NCI-H82 treated with DMSO at 0.1 percent for 48 hours (cell line): ENCODE measurements around the gene NR1I2.

ENCODE experiments used
- DNase-seq: peaks from one replicate; lab custom pipeline; 2025; ENCODE audit not compliant: unreplicated experiment; lab: John Stamatoyannopoulos, UW

Gene NR1I2

GRCh38 chr3:119778811-119779210, 3.1 kb upstream of the NR1I2 start:
- no peak for DNase-seq

DNA sequence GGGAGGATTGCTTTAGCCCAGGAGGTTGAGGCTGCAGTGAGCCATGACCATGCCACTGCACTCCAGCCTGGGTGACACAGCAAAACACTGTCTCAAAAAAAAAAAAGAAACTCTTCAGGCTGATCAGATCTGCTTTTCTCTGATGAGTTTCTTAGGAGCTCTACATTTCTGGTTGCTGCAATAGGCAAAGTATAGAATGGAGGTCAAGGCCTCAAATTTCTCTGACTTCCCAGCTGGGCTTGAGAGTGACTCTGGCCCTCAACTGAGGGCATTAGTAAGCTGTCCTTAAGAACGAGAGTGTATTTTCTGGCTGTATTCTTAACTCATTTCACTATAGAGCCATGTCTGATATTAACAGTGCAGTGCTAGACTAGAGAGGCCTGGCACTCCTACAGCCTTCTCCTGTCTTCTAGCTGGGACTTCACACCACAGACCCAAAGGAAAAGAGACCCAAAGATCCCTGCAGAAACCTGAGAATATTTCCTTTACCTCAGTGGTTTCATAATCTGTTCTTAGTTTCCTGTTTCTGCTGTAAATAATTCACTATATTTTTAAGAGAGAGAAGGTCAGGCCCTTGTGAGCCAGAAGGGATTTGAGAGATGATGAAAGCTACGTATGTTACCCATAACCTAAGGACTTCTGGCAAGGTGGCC, 2.0 kb upstream of the NR1I2 start:
- DNase-seq, result no peak

DNA sequence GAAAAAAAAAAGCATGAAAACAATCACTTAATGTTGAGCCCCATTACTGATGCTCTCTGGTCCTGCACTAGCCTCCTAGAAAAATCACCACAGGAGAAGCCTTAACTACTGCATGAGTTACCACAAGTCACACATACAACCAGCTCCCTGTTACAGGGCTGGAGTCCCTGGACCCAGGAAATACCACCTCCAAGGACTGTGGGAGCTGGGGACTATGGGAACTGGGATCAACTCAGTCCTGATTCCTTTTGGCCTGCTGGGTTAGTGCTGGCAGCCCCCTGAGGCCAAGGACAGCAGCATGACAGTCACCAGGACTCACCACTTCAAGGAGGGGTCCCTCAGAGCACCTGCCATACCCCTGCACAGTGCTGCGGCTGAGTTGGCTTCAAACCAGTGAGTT, 559 bp downstream of the NR1I2 start:
- DNase-seq, result no peak

- DNase-seq, result no peak
These were observed 1.4 kb downstream of the NR1I2 start for GRCh38 chr3:119783255-119783654.

DNA sequence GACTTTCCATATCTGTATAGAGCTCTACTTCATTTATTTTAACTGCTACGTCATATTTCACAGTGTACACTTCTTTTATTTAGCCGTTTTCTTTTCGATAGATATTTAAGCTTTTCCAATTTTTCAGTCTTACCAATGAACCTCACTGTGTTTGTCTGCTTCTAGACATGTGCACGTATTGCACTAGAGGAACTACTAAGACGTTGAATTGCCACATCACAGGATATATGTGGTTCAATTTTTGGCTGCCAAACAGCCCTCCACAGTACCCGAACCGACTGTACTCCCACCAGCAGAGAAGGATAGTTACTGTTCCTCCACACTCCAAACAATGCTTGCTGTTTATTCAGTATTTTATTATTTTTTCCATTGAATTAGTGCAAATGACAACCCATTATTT, 2.0 kb downstream of the NR1I2 start:
- DNase-seq, result no peak

DNA sequence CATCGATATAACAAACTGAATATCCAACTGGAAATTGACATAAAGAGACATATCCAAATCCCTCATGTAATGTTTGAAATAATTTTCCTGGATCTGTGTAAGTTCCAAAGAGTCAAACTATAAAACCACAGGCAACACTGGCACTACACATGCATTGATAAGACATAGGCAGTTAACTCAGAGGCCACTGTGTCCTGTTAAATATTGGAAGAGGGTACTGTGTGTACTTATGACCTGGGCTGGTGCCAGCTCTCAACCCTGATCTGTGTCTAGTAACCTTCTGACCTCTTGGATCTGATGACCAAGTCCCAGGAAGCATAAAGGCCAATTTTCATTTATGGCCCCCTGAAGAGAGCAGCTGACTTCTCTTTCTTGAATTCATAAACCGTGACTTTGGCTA, 4.5 kb downstream of the NR1I2 start:
- DNase-seq, result no peak

DNA sequence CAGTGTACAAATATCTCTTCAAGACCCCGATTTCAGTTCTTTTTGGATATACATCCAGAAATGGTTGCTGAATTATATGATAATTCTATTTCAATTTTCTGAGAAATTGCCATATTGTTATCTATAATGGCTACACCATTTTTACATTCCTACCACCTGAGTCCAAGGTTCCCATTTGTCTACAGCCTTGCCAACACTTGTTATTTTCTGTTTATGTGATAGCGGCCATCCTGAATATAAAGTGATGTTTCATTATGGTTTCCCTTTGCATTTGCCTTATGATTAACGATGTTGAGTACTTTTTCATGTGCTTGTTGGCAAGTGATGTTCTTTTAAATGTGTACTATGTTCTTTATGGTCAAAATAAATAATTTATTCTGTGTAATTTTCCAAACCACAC, 8.5 kb downstream of the NR1I2 start:
- DNase-seq, result no peak

- no peak for DNase-seq
These were observed 10.4 kb downstream of the NR1I2 start for GRCh38 chr3:119792270-119792669.

GRCh38 chr3:119794401-119794800, 12.5 kb downstream of the NR1I2 start:
- no peak for DNase-seq

DNA sequence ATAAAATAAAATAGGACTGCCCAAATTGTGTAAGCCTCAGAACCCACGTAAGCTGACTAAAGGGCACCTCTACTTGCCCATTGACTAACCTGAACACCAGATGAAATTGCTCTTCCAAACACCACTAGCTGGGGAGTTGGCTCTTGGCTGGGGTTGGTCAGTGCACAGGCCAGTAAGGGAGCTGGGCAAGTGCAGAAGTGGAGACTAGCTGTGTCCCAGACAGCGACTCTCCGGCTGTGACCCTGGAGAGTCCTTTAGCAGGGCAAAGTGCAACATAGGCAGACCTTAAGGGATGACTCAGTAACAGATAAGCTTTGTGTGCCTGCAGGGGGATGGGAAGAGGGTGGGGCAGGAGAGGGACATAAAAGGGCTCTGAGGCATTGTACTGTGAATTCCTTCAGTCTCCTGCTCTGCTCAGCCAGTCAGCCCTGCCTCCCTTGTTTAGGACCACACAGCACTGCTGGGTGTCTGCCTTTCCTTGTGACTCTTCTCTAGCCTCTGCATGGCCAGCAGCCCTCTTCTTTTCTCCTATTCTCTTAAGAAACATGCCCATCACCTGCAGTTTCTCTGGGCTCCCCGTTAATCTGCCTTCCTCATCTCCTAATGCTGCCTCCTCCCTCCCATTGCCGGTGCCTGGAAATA, 13.2 kb downstream of the NR1I2 start:
- DNase-seq, result no peak

- no peak for DNase-seq
These were observed 13.9 kb downstream of the NR1I2 start for GRCh38 chr3:119795849-119796248.

GRCh38 chr3:119796368-119796767, 14.5 kb downstream of the NR1I2 start:
- no peak for DNase-seq

- no peak for DNase-seq
These were observed 14.9 kb downstream of the NR1I2 start for GRCh38 chr3:119796785-119797184.

- no peak for DNase-seq
These were observed 18.9 kb downstream of the NR1I2 start for GRCh38 chr3:119800844-119801243.

GRCh38 chr3:119808244-119808643, 26.3 kb downstream of the NR1I2 start:
- no peak for DNase-seq

- DNase-seq, result no peak
These were observed 26.9 kb downstream of the NR1I2 start for GRCh38 chr3:119808843-119809242.

DNA sequence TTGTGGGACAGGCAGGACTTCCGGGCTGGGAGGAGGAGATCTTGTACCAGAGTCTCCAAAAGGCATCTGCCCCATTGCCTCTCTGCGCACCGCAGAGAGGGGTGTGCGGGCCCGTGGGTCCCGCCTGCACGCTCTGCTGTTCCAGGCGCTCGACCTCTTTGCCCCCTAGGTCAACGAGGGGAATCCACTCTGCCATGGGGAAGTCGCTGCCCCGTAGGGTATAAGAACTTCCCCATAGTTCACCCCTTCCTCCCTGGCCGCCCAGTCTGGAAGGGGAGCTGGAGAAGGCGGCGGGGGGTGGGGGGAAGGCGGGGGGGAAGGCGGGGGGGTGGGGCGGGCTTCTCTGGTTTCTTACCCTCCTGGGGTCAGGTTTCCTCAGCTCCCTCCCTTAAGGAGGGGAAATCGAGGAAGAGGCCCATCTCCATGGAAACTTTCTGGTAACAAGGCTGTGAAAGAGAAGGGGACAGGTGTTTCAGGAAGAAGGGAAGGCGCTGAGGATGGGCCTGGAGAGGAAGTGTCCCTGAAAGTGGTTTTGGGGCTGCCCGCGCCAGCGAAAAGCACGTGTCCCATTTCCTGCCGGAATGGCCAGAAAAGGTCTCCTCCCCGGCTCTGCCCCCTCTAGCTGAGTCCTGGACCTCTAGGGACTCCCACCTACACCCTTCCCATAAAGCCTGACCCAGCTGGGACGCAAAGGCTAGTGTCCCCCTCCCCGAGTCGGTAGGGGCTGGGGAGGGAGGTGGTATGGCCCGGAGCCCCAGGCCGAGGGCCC, 27.5 kb downstream of the NR1I2 start:
- no peak for DNase-seq

DNA sequence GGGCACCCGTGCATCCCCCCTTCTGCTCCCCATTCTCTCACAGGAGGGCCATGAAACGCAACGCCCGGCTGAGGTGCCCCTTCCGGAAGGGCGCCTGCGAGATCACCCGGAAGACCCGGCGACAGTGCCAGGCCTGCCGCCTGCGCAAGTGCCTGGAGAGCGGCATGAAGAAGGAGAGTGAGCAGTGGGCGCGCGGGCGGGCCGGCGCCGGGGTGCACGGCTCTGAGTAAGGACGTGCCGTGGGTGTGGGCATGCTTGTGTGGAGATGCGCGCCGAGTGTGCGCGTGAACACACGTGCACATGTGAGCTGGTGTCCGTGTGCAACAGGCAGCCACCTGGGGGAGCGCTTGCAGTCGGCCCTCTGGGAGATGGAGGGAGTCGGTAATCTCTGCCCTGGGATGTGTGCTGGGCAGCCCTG, 28.1 kb downstream of the NR1I2 start:
- DNase-seq, result no peak

DNA sequence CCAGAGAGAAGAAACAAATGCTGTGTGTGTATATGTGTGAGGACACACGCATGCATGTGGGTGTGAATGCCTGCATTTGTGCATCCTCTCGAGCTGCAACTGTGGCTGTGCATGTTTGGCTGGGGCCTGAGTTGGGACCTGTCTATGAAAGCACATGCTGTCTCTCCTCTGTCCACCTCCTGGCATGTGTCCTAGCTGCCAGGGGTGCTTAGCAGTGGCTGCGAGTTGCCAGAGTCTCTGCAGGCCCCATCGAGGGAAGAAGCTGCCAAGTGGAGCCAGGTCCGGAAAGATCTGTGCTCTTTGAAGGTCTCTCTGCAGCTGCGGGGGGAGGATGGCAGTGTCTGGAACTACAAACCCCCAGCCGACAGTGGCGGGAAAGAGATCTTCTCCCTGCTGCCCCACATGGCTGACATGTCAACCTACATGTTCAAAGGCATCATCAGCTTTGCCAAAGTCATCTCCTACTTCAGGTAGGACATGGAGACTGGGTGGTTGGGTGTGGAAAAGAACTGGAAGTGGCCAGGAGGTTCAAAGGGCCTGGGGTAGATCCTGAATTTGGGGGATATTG, 30.7 kb downstream of the NR1I2 start:
- no peak for DNase-seq

DNA sequence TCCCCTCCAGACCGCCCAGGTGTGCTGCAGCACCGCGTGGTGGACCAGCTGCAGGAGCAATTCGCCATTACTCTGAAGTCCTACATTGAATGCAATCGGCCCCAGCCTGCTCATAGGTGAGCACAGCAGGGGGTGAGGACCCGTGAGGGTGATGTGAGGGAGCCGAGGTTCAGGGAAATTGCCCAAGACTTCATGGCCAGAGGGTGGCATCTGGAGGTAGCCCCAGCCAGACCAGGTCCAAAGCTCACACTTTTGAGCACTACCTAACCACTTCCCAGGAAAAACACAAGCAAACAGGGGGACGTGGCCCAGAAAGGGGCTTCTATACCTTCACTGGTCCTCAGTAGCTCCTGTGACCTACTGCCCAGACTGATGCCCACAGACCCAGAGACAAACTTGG, 33.8 kb downstream of the NR1I2 start:
- no peak for DNase-seq

DNA sequence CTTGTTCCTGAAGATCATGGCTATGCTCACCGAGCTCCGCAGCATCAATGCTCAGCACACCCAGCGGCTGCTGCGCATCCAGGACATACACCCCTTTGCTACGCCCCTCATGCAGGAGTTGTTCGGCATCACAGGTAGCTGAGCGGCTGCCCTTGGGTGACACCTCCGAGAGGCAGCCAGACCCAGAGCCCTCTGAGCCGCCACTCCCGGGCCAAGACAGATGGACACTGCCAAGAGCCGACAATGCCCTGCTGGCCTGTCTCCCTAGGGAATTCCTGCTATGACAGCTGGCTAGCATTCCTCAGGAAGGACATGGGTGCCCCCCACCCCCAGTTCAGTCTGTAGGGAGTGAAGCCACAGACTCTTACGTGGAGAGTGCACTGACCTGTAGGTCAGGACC, 35.2 kb downstream of the NR1I2 start:
- peak; percentile 21 for DNase-seq
